Endothelial cell of umbilical vein (primary cell): ENCODE data around the gene LIME1. TPM values are rescaled to one million over a fixed set of nuclear protein-coding genes. Genes with fewer than 3 reads are reported as not detected.

Experiments used
- BruUV-seq: library from RNA; stranded (reverse); fragments of 400-500 nt; replicated peaks from 2 replicates; lab custom pipeline; 2021; lab: Mats Ljungman, UMichigan
- CTCF ChIA-PET: fragments of 300-600, 350-600 bp; sonication (Branson Sonifier 250); formaldehyde crosslinking; loops from one replicate; lab custom pipeline; 2021; ENCODE audit warnings: antibody characterized with exemption, inconsistent platforms; lab: Charles Lee
- POLR2A ChIA-PET: fragments of 300-600, 350-600 bp; sonication (Branson Sonifier 250); formaldehyde crosslinking; loops from one replicate; lab custom pipeline; 2021; ENCODE audit warnings: antibody characterized with exemption, inconsistent platforms; lab: Charles Lee
- DNase-seq: peaks from one replicate; pipeline ENCODE4 v3.0.0-alpha.2; 2011; ENCODE audit warnings: low read depth, low spot score
- FAIRE-seq: peaks from 2 replicates; lab custom pipeline; 2011; peaks lifted over from hg19 to GRCh38; lab: Jason Lieb, UNC
- H2AFZ ChIP-seq: 2 replicates; pipeline ENCODE4 v1.6.0; 2012; ENCODE audit warnings: low read depth, low read length, control low read depth, inconsistent platforms
- H3K27ac ChIP-seq: 2 replicates; pipeline ENCODE4 v1.5.1; 2011; ENCODE audit warnings: low read depth, mild to moderate bottlenecking, control low read depth, low read length, moderate library complexity; ENCODE audit not compliant: insufficient read depth
- H3K27me3 ChIP-seq, 2 experiments: 2 replicates each; pipeline versions ENCODE4 v1.6.0 to v1.6.1; 2011; ENCODE audit warnings: low read length in 2 of 2, mixed read lengths in 1 of 2; ENCODE audit not compliant: control insufficient read depth in 2 of 2, insufficient read depth in 2 of 2
- H3K36me3 ChIP-seq, 2 experiments: 2 replicates in 1 of 2; 3 replicates in 1 of 2; pipeline ENCODE4 v1.5.1; 2011; ENCODE audit warnings: low read length in 2 of 2, mild to moderate bottlenecking in 1 of 2, moderate library complexity in 1 of 2; ENCODE audit not compliant: control insufficient read depth in 2 of 2, insufficient read depth in 2 of 2; ENCODE audit errors: extremely low read depth in 1 of 2
- H3K4me1 ChIP-seq: 3 replicates; pipeline ENCODE4 v1.5.1; 2011; ENCODE audit warnings: mild to moderate bottlenecking, low read length; ENCODE audit not compliant: control insufficient read depth, insufficient read depth; ENCODE audit errors: extremely low read depth
- H3K4me2 ChIP-seq: 2 replicates; pipeline ENCODE4 v1.6.1; 2011; ENCODE audit warnings: low read length, control low read depth, mixed read lengths; ENCODE audit not compliant: insufficient read depth
- H3K4me3 ChIP-seq, 3 experiments: fragments of 200-600 bp in 1 of 3; sonication (generic), shearing (Covaris generic) in 1 of 3; replicated peaks in 1 of 3; 2 replicates each; pipeline ENCODE4 v1.5.1; 2011 to 2016; ENCODE audit warnings: control low read depth in 3 of 3, low read length in 3 of 3, mild to moderate bottlenecking in 2 of 3, inconsistent platforms in 1 of 3, low read depth in 1 of 3, moderate library complexity in 1 of 3; ENCODE audit not compliant: insufficient read depth in 1 of 3
- H3K79me2 ChIP-seq: 2 replicates; pipeline ENCODE4 v1.6.0; 2012; ENCODE audit warnings: low read length, inconsistent platforms; ENCODE audit not compliant: control insufficient read depth, insufficient read depth
- H3K9ac ChIP-seq: replicated peaks from 2 replicates; pipeline ENCODE3; 2011; ENCODE audit warnings: low read length, control low read depth; ENCODE audit not compliant: insufficient read depth; ENCODE audit errors: extremely low read depth
- H3K9me1 ChIP-seq: replicated peaks from 3 replicates; pipeline ENCODE4 v1.6.0; 2011; ENCODE audit warnings: mild to moderate bottlenecking, low read length; ENCODE audit not compliant: control insufficient read depth, insufficient read depth; ENCODE audit errors: extremely low read depth
- H3K9me3 ChIP-seq: replicated peaks from 2 replicates; pipeline ENCODE4 v1.5.1; 2012; ENCODE audit warnings: low read length, inconsistent platforms; ENCODE audit not compliant: control insufficient read depth, insufficient read depth
- H4K20me1 ChIP-seq: replicated peaks from 2 replicates; pipeline ENCODE3; 2011; ENCODE audit warnings: mild to moderate bottlenecking, low read length; ENCODE audit not compliant: control insufficient read depth, insufficient read depth; ENCODE audit errors: extremely low read depth
- EZH2 ChIP-seq: IDR thresholded peaks from 2 replicates; pipeline ENCODE4 v1.6.1; 2012; ENCODE audit warnings: borderline replicate concordance, low read depth, mild to moderate bottlenecking, moderate library complexity, low read length, inconsistent platforms; ENCODE audit not compliant: severe bottlenecking
- FOS ChIP-seq: IDR thresholded peaks from 2 replicates; pipeline ENCODE4 v1.6.1; 2011; ENCODE audit warnings: mild to moderate bottlenecking, low read length, moderate library complexity, borderline replicate concordance; ENCODE audit not compliant: insufficient read depth
- GATA2 ChIP-seq: IDR thresholded peaks from 2 replicates; pipeline ENCODE4 v1.7.0; 2011; ENCODE audit warnings: low read depth, mild to moderate bottlenecking, moderate library complexity, mixed read lengths, low read length; ENCODE audit not compliant: insufficient read length, insufficient read depth
- JUN ChIP-seq: IDR thresholded peaks from 2 replicates; pipeline ENCODE4 v1.6.1; 2011; ENCODE audit warnings: borderline replicate concordance, low read depth; ENCODE audit not compliant: insufficient read length, insufficient read depth
- MYC ChIP-seq: IDR thresholded peaks from one replicate; pipeline ENCODE4 v1.6.1; 2011; ENCODE audit warnings: mild to moderate bottlenecking, low read depth, low read length
- POLR2A ChIP-seq: IDR thresholded peaks from 2 replicates; pipeline ENCODE4 v1.6.1; 2012; ENCODE audit warnings: low read depth, mild to moderate bottlenecking, control low read depth, low read length
- POLR2AphosphoS5 ChIP-seq: IDR thresholded peaks from 2 replicates; pipeline ENCODE4 v1.6.1; 2012; ENCODE audit warnings: low read depth, mild to moderate bottlenecking, control low read depth, low read length, moderate library complexity; ENCODE audit not compliant: insufficient read depth
- dilution Hi-C: fragments of 300-500 bp; cut with MboI; formaldehyde crosslinking; loops from one replicate; pipeline ENCODE4 v1.15.0; 2019; ENCODE audit warnings: low sequenced_read_pairs; ENCODE audit not compliant: extremely low pct_ligation_motif_present
- intact Hi-C: fragments of 100-400 bp; cut with micrococcal nuclease; formaldehyde crosslinking; loops from one replicate; pipeline ENCODE4 v1.10.0; 2022
- polyA plus RNA-seq, 4 experiments: library from polyadenylated mRNA; depleted of rRNA in 3 of 4; stranded (reverse) in 3 of 4; unstranded in 1 of 4; fragments of >200 nt; gene quantifications; 2 replicates each; pipeline versions ENCODE4 v1.2.1 to v1.2.3, GENCODE V29; 2011 to 2012; ENCODE audit warnings: missing spikeins in 1 of 4
- total RNA-seq: library from RNA; stranded (reverse); gene quantifications from 2 replicates; pipeline ENCODE4 v1.2.3, GENCODE V29; 2021
- TF ChIP-seq, protein P1 (sequence below): IDR thresholded peaks from 2 replicates; pipeline ENCODE4 v1.6.1; 2011; ENCODE audit not compliant: insufficient read depth, insufficient read length
- TF ChIP-seq, protein P2 (sequence below), 2 donors: IDR thresholded peaks; 1 replicate in 1 of 2; 2 replicates in 1 of 2; pipeline ENCODE4 v1.5.1; 2011; ENCODE audit warnings: low read length in 2 of 2, mild to moderate bottlenecking in 2 of 2, moderate library complexity in 2 of 2, control low read depth in 1 of 2, inconsistent platforms in 1 of 2, low read depth in 1 of 2; ENCODE audit not compliant: insufficient read depth in 1 of 2; ENCODE audit errors: extremely low read depth in 1 of 2

LIME1 gene
- total and polyA plus RNA-seq, 2 donors (not counting 3 experiments of a cell fraction or from before 2014, with no cell fraction given): 10.7 to 12.2 TPM

GRCh38 chr20:63748934-63749270 is 12.4 kb downstream of the LIME1 start:
- H3K9ac ChIP-seq: no peak overlapping the region
- no peaks in the 10 kb centered on the region for H3K9me3 ChIP-seq
- H3K4me2 ChIP-seq: no peak overlapping the region
- ChIA-PET POLR2A (no interaction called here), CTCF (no interaction called here)
- H2AFZ ChIP-seq: no peak overlapping the region
- H3K9me1 ChIP-seq: no peaks in the 10 kb centered on the region
- DNase-seq (no peak), FAIRE-seq (no peak)
- H4K20me1 ChIP-seq: no peaks in the 10 kb centered on the region
- H3K27ac ChIP-seq: no peak overlapping the region
- H3K4me1 ChIP-seq: no peaks in the 10 kb centered on the region
- dilution Hi-C loops: no loop called here
- H3K4me3 ChIP-seq: no peak overlapping the region
- H3K27me3 ChIP-seq: no peaks in the 10 kb centered on the region
- intact Hi-C loops: no loop called here
- no TSS peak for BruUV-seq
- H3K79me2 ChIP-seq: no peaks in the 10 kb centered on the region
- H3K36me3 ChIP-seq: no peaks in the 10 kb centered on the region
- TF ChIP-seq POLR2AphosphoS5 (no peak), JUN (no peak), MYC (no peak)
- TF ChIP-seq, protein P1, sequence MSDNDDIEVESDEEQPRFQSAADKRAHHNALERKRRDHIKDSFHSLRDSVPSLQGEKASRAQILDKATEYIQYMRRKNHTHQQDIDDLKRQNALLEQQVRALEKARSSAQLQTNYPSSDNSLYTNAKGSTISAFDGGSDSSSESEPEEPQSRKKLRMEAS: no peak

- dilution Hi-C loops: no loop called here
Observed at GRCh38 chr20:63749597-63750508, 13.4 kb downstream of the LIME1 start.

More at GRCh38 chr20:63749597-63750508, 13.4 kb downstream of the LIME1 start:
- Histone ChIP-seq H3K27ac (no peak overlapping the region), H3K9me3 (no peaks in the 10 kb centered on the region), H3K36me3 (no peaks in the 10 kb centered on the region), H3K27me3 (no peaks in the 10 kb centered on the region), H2AFZ (no peak overlapping the region), H3K9ac (no peak overlapping the region), H4K20me1 (no peaks in the 10 kb centered on the region), H3K9me1 (no peaks in the 10 kb centered on the region), H3K4me1 (no peaks in the 10 kb centered on the region), H3K4me2 (no peak overlapping the region), H3K4me3 (no peak overlapping the region), H3K79me2 (no peaks in the 10 kb centered on the region)
- no peak for FAIRE-seq
- no TSS peak for BruUV-seq
- ChIA-PET POLR2A (no interaction called here), CTCF (interaction anchor here (1.0 kb wide), 1 partner anchor 370 kb away, joined by 3 read pairs; no protein-coding TSS in a partner anchor)
- no peak for DNase-seq
- intact Hi-C loops: no loop called here
- TF ChIP-seq GATA2 (no peak), FOS (no peak), EZH2 (no peak), MYC (no peak), JUN (no peak), POLR2A (no peak), POLR2AphosphoS5 (no peak)
- TF ChIP-seq, protein P2, sequence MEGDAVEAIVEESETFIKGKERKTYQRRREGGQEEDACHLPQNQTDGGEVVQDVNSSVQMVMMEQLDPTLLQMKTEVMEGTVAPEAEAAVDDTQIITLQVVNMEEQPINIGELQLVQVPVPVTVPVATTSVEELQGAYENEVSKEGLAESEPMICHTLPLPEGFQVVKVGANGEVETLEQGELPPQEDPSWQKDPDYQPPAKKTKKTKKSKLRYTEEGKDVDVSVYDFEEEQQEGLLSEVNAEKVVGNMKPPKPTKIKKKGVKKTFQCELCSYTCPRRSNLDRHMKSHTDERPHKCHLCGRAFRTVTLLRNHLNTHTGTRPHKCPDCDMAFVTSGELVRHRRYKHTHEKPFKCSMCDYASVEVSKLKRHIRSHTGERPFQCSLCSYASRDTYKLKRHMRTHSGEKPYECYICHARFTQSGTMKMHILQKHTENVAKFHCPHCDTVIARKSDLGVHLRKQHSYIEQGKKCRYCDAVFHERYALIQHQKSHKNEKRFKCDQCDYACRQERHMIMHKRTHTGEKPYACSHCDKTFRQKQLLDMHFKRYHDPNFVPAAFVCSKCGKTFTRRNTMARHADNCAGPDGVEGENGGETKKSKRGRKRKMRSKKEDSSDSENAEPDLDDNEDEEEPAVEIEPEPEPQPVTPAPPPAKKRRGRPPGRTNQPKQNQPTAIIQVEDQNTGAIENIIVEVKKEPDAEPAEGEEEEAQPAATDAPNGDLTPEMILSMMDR (IDR thresholded peaks at IDR 0.05; ENCODE audit: extremely low read depth in 1 of 2, insufficient read depth in 1 of 2, low read depth in 1 of 2, low read length in 2 of 2): no peak
- TF ChIP-seq, protein P1: no peak
